MM.1S (cell line): ENCODE results near the gene LBHD2.

Source experiments
- DNase-seq: peaks from one replicate; pipeline ENCODE4 v3.0.0-alpha.2; 2015
- H2AFZ ChIP-seq: fragments of 300-600 bp; sonication (generic); 2 replicates; pipeline ENCODE4 v1.6.0; 2016; ENCODE audit warnings: antibody characterized with exemption, low read length
- H3F3A ChIP-seq: fragments of 300-600 bp; sonication (generic); 2 replicates; pipeline ENCODE4 v1.6.1; 2016; ENCODE audit warnings: mild to moderate bottlenecking, antibody characterized with exemption, low read length, moderate library complexity, mixed read lengths; ENCODE audit not compliant: insufficient read depth
- H3K27ac ChIP-seq: fragments of 300-600 bp; sonication (generic); 2 replicates; pipeline ENCODE4 v1.5.1; 2016; ENCODE audit warnings: mild to moderate bottlenecking, low read length
- H3K27me3 ChIP-seq: fragments of 300-600 bp; sonication (generic); replicated peaks from 2 replicates; pipeline ENCODE4 v1.6.0; 2016; ENCODE audit warnings: low read length; ENCODE audit not compliant: insufficient read depth
- H3K36me3 ChIP-seq: fragments of 300-600 bp; sonication (generic); replicated peaks from 2 replicates; pipeline ENCODE4 v1.6.1; 2016; ENCODE audit warnings: mild to moderate bottlenecking, low read length, mixed read lengths; ENCODE audit not compliant: insufficient read depth
- H3K4me1 ChIP-seq: fragments of 300-600 bp; sonication (generic); 2 replicates; pipeline ENCODE4 v1.6.1; 2016; ENCODE audit warnings: low read length, mixed read lengths
- H3K4me2 ChIP-seq: fragments of 300-600 bp; sonication (generic); 2 replicates; pipeline ENCODE4 v1.6.0; 2016; ENCODE audit warnings: low read depth, low read length
- H3K4me3 ChIP-seq: fragments of 300-600 bp; sonication (generic); 2 replicates; pipeline ENCODE4 v1.5.1; 2016; ENCODE audit warnings: low read length, mixed read lengths
- H3K79me2 ChIP-seq: fragments of 300-600 bp; sonication (generic); 2 replicates; pipeline ENCODE4 v1.6.1; 2016; ENCODE audit warnings: mixed run types, low read length, mixed read lengths
- H3K9ac ChIP-seq: fragments of 300-600 bp; sonication (generic); 2 replicates; pipeline ENCODE4 v1.6.1; 2016; ENCODE audit warnings: low read length, mixed read lengths
- H3K9me2 ChIP-seq: fragments of 300-600 bp; sonication (generic); replicated peaks from 2 replicates; pipeline ENCODE4 v1.6.1; 2016; ENCODE audit warnings: mild to moderate bottlenecking, low read length, mixed read lengths; ENCODE audit not compliant: insufficient read depth
- H3K9me3 ChIP-seq: fragments of 300-600 bp; sonication (generic); replicated peaks from 2 replicates; pipeline ENCODE4 v1.6.1; 2016; ENCODE audit warnings: mild to moderate bottlenecking, low read length, mixed read lengths; ENCODE audit not compliant: insufficient read depth
- H4K20me1 ChIP-seq: fragments of 300-600 bp; sonication (generic); 2 replicates; pipeline ENCODE4 v1.6.1; 2016; ENCODE audit warnings: mild to moderate bottlenecking, low read length, moderate library complexity, mixed read lengths; ENCODE audit not compliant: insufficient read depth
- CTCF ChIP-seq: fragments of 300-600 bp; sonication (generic); IDR thresholded peaks from 2 replicates; pipeline ENCODE4 v1.5.1; 2016; ENCODE audit warnings: antibody characterized with exemption, low read length, mixed read lengths
- EZH2 ChIP-seq: fragments of 300-600 bp; sonication (generic); optimal IDR thresholded peaks from 2 replicates; pipeline ENCODE3; 2017; ENCODE audit warnings: low read depth, mild to moderate bottlenecking, antibody characterized with exemption, low read length, mixed read lengths
- EZH2phosphoT487 ChIP-seq: fragments of 300-600 bp; sonication (generic); IDR thresholded peaks from 2 replicates; pipeline ENCODE4 v1.6.1; 2018; ENCODE audit warnings: antibody characterized with exemption, low read length

LBHD2 gene

GRCh38 chr14:103097244-103097993, 13.4 kb downstream of the LBHD2 start:
- no peak for DNase-seq
- H3K4me3 ChIP-seq, result no peak overlapping the region
- H3K27ac ChIP-seq, result no peak overlapping the region
- H4K20me1 ChIP-seq, result no peaks in the 10 kb centered on the region
- 0 out of 2 replicates have a peak, but pooled peaks cover 5% of the 10 kb centered on the region for H3K4me1 ChIP-seq
- no peak overlapping the region for H3K4me2 ChIP-seq
- TF ChIP-seq EZH2 (no peak), CTCF (no peak)
- no peaks in the 10 kb centered on the region for H3K9me3 ChIP-seq
- H3F3A ChIP-seq, result no peaks in the 10 kb centered on the region; the same call in 1 of the 2 replicates
- H3K27me3 ChIP-seq, result no peaks in the 10 kb centered on the region
- no peaks in the 10 kb centered on the region for H3K36me3 ChIP-seq
- no peak overlapping the region for H3K9ac ChIP-seq
- H3K79me2 ChIP-seq, result no peaks in the 10 kb centered on the region
- no peak overlapping the region for H2AFZ ChIP-seq
- H3K9me2 ChIP-seq, result no peaks in the 10 kb centered on the region

- Histone ChIP-seq H3K4me3 (no peak overlapping the region), H3K9me3 (no peaks in the 10 kb centered on the region), H3K4me2 (no peak overlapping the region), H3K9me2 (no peaks in the 10 kb centered on the region), H3K9ac (no peak overlapping the region), H3F3A (no peaks in the 10 kb centered on the region; the same call in 1 of the 2 replicates), H2AFZ (no peak overlapping the region), H3K79me2 (no peaks in the 10 kb centered on the region), H3K4me1 (0 out of 2 replicates have a peak, but pooled peaks cover 5% of the 10 kb centered on the region), H3K27ac (no peak overlapping the region), H3K27me3 (no peaks in the 10 kb centered on the region), H4K20me1 (no peaks in the 10 kb centered on the region), H3K36me3 (no peaks in the 10 kb centered on the region)
- DNase-seq, result no peak
- no peak for TF ChIP-seq CTCF
- no peak for TF ChIP-seq EZH2phosphoT487
- no peak for TF ChIP-seq EZH2
Observed at GRCh38 chr14:103097994-103098957, 14.3 kb downstream of the LBHD2 start.

GRCh38 chr14:103099081-103099732, 15.2 kb downstream of the LBHD2 start:
- Histone ChIP-seq H3F3A (no peaks in the 10 kb centered on the region; the same call in 1 of the 2 replicates), H4K20me1 (no peaks in the 10 kb centered on the region), H3K27me3 (peaks cover 3% of the 10 kb centered on the region; the same call in 1 of the 2 replicates), H3K27ac (no peak overlapping the region), H3K4me3 (no peak overlapping the region), H3K4me2 (no peak overlapping the region), H3K9ac (no peak overlapping the region), H3K79me2 (no peaks in the 10 kb centered on the region), H2AFZ (no peak overlapping the region), H3K9me3 (no peaks in the 10 kb centered on the region), H3K4me1 (0 out of 2 replicates have a peak, but pooled peaks cover 5% of the 10 kb centered on the region), H3K9me2 (no peaks in the 10 kb centered on the region), H3K36me3 (no peaks in the 10 kb centered on the region)
- no peak for TF ChIP-seq EZH2phosphoT487
- TF ChIP-seq CTCF, result no peak
- TF ChIP-seq EZH2, result no peak
- DNase-seq, result no peak
